NCI-H1105 (cell line): Measurements from ENCODE around the gene CREB1.

Source experiments
- DNase-seq: peaks from one replicate; lab custom pipeline; 2025; lab: John Stamatoyannopoulos, UW

The CREB1 gene

DNA sequence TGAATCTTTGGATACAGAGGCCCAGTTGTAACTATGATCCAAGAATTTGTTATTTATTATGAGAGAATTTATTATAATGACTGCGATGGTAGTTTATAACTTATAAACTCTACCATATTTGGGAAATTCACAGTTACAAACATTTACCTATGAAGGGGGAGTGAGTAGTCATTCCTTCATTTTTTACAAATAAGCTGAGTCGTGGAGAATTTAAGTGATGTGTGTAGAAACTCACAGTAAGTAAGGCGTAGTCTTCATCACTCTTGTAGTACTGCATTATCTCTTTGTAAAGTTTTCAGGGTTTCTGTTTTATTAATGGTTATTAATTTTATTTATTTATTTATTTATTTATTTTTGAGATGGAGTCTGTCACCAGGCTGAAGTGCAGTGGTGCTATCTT is 13.5 kb downstream of the CREB1 start:
- no peak for DNase-seq

DNA sequence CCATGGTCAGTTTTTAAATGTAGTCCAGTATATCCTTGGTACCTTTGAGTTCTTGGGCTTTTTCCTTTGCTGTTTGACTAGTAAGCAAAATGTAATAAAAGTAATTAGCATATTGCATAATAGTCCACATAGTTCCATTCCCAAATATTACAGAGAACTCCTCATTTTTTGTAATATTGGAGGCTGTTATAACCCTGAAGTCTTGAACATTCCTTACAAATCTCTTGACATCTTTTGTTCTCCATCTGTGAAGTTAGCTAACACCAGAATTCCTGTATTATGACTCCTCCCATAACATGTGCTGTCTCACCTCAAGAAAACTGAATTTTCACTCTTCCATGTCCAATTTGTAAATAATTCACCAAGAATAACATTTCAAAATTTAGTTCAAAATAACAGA is 17.1 kb downstream of the CREB1 start:
- no peak for DNase-seq

DNA sequence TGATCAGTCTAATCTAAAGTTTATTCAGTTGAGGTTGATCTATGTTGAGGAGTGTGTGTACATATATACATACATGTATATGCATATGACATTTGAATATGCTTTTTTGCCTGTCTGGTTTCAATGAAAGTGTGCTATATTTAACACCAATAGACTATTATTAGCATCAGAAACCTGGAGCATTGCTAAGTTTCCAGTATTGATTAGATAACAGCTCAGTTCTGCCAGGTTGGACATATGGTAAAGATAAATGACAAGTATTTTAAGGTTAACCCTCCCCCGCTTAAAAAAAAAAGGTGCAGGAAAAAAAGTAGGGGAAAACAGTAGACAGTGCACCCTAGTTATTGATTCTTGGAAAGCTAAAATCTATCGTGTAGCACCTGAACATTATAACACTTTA is 19.4 kb downstream of the CREB1 start:
- DNase-seq: no peak

DNA sequence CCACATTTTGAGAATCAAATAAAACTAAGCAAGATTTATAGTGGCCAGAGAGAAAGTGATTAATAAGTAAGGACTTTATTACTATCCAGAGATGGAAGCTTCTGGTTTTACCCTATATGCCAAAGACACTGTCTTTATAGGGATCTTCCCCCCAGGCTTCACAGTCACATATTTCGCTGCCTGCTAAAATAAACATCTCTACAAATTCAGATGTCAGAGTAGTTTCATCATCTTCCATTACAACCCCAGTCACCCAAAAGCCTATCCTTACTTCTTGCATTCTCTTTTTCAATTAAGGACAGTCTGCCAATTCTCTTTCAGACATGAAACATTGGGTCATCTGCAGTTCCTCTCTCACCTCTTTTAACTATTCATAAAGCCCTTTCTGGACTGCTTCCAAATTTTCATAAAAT is 28.3 kb downstream of the CREB1 start:
- DNase-seq: no peak

DNA sequence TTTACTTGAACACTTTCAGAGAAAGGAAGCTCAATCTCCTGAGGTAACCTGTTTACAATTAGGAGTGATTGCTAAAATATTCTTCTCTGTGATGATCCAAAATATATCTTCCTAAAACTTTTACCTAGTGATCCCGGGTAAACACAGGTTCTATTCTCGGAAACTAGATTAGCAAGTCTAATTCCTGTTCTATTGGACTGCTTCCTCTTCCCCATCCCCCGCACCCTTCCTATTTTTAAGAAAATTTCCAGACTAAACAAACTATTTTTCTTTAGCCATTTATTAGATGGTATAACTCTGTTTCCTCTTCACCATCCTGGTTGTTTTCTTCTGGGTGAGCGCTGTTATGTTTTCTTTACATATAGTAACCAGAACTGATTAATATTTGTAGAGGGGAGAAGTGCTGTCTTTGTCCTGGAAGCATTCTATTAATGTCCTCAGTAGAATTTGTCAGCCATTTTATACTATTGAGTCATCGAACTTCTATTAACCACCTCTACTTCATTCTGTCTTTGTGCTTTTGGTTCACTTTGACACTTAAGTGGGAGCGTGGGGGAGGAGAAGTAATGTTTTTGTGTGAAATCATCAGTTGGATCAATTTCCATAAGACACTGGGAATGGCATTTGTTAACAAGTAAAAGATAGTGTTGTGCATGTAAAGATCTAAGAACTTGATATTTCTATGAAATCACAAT is 31.8 kb downstream of the CREB1 start:
- no peak for DNase-seq

DNA sequence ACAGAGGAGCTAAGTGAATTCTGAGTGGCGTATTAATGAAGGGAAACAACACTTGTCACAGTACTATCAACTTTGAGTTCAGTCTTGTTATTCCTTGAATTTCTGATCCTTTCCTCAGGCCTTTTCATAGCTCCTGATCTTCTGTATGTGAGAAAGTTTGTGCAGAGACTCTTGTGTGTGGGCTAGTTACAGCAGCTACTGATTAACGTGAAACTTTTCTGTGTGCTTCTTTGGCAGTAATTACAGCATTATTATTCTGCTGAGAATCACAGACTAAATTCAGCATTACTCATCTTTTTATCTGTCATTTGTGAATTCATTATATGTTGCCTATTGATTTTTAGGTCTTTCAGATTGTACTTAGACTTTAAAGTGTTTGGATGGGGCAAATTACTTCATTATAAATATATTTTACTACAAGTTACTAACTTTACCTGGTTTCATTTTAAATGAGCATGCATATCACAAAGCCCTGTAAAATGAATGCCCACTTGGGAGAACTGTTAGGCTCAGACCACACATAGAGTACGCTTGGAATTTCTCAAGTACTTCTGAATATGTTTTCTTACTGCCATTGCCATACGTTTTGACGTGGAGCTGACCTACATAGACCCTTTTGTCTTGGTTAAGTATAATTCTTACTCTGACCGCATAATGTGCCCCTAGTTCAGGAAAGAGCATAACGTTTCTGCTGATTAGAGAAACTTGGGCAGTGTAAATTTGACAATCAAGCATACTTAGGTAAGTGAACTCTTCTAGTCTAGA is 36.2 kb downstream of the CREB1 start:
- no peak for DNase-seq

DNA sequence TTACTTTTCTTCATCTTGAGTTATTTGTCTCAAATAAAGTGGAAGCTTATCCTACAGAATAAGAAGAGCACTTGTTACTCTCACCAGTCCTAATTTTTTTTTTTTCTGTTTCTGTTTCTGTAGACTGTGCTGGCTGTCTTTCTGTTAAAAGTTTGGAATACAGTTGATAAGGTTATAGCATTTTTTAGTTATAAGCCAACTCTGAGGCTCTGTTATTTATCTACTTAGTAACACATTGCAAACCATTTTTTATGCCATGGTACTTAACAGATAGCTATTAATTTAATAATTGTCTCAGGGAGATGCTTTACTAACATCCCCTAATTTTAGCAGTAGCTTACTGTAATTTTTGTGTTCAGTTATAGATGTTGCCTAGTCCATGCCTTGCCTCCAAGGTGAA is 37.9 kb downstream of the CREB1 start:
- no peak for DNase-seq

DNA sequence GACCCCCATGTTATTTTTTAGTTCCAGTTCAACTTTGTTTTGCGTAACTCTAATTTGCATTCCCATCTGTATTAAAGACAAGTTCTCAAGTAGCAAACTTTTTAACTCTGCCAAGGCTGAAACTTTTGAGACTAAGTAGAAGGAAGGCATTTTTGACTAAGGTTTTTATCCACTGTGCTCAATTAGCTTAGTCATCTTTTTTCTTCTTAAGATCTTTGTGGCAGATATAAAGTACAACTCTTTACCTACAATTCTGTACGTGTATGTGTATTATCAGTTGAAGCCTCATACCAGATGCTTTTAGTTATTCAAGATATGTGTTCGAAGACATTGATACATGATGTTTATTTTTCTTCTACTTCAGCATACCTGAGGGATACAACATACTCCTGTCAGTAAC is 41.6 kb downstream of the CREB1 start:
- no peak for DNase-seq

DNA sequence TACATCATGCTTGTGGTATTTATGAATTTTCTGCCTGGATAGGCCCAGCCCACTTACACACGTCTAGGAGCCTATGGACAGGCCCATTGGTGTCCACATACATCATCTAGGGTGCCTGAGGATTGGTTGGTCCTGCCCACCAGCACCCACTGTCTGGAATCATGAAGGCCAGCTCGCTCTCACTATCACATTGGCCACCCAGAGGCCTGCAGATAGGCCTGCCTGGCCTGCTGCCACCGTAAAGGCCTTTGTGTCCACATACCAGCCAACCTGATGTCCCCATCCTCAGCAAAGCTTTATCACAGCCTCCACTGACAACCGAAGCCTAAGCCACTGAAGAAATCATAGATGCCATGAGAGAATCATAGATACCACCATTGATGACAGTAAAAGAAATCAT is 55.2 kb downstream of the CREB1 start:
- no peak for DNase-seq

DNA sequence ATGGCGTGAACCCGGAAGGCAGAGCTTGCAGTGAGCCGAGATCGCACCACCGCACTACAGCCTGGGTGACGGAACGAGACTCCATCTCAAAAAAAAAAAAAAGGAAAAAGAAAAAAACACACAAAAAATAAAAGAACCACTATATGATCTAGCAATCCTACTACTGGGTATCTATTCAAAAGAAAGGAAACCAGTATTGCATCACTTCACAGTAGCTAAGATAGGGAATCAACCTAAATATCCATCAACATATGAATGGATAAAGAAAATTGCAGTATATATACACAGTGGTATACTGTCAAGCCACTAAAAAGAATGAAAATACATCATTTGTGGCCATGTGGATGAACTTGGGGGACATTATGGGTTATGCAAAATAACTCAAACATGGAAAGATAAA is 57.5 kb downstream of the CREB1 start:
- no peak for DNase-seq

DNA sequence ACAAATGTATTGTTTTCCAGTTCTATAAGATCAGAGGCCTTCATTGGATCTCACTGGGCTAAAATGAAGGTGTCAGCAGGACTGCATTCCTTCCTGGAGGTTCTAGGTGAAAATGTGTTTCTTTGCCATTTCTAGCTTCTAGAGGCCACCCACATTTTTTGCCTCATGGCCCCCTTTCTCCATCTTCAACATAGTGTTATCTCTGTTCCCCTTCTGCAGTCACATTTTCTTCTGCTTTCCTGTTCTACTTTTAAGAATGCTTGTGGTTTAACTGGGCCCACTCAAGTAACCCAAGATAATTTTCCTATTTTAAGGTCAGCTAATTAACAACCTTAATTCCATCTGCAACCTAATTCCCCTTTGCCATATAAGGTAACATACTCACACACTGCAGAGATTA is 59.4 kb downstream of the CREB1 start:
- DNase-seq: no peak

DNA sequence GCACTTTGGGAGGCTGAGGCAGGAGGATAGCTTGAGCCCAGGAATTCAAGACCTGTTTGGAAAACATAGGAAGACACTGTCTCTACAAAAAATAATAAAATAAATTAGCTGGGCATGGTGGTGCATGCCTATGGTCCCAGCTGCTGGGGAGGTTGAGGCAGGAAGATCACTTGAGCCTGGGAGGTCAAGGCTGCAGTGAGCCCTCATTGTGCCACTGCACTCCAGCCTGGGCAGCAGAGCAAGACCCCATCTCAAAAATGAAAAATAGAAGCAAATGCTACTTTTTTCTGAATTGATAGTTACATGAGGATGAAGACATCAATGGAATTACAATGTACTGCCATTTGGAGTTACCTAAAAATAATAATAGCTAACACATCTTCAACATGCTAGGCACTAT is 63.5 kb downstream of the CREB1 start:
- no peak for DNase-seq

DNA sequence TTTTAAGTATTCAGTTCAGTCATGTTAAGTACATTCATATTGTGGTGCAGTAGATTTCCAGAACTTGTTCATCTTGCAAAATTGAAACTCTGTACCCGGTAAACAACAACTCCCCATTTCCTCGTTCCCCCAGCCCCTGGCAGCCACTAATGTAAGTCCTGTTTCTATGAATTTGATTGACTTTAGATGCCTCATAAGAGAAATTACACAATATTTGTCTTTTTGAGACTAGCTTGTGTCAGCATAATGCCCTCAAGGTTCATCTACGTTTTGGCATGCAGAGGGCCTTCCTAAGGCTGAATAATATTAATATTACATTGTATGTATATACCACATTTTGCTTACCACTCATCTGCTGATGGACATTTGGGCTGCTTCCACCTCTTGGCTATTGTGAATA is 64.5 kb downstream of the CREB1 start:
- DNase-seq: no peak

DNA sequence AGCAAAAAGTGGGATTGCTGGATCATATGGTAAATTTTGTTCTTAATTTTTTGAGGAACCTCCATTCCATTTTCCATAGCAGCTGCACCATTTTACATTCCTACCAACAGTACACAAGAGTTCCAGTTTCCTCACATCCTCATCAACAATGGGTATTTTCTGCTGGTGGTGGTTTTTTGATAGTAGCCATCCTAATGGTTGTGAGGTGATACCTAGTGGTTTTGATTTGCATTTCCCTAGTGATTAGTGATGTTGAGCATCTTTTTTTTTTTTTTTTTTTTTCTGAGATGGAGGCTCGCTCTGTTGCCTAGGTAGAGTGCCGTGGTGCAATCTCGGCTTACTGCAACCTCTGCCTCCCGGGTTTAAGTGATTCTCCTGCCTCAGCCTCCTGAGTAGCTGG is 65.0 kb downstream of the CREB1 start:
- DNase-seq: no peak

DNA sequence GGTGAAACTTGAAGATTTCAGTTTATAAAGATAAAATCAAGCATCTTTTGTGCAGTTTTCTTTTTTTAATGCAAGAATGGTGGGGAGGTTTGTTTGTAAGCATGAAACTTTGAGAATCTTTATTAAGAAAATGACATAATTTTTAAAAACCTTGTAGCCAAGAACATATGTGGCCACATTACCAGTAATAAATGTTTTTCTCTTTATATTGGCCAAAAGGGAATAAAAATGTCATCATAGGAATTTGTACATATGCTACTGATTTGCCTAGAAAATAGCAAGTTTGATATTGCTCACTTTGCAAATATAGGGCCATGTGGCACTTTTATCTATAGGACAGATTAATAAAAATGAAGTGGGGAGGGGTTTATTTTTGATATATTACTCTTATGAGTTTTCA is 69.9 kb downstream of the CREB1 start:
- no peak for DNase-seq

DNA sequence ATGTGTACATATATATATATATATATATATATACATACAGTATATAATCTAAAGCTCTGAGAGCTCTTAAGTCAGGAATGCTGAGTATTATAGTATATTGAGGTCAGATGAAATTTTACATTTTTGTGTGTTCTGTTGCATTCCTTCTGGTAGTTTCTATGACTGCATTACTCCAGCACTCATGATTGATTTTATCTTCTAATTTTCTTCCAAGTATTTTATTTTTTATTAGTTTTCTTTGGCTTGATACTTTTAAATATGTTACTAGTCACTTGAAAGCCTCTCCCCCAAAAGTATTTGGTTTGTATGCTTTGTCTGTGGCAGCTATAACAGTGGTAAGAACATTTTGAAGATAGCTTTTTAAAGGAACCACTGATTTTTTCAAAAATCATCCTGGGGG is 70.5 kb downstream of the CREB1 start:
- no peak for DNase-seq

DNA sequence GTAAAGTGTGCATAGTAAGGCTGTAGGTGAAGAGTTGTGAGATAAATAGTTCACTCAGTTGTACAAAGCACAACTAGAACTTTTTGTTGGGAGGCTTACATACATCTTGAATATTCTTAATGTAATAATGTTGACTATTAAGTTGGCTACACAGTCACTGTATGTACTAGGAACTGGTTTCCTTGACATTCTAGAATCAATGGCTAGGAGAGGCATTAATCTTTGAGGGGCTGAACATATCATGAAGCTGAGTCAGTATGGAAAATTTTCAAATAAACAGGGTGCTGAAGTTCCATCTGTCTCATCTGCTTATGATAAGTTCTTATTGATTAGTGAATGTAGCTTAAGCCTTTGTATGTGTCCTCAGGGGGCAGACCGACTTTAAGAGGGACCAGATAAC is 72.0 kb downstream of the CREB1 start:
- no peak for DNase-seq

DNA sequence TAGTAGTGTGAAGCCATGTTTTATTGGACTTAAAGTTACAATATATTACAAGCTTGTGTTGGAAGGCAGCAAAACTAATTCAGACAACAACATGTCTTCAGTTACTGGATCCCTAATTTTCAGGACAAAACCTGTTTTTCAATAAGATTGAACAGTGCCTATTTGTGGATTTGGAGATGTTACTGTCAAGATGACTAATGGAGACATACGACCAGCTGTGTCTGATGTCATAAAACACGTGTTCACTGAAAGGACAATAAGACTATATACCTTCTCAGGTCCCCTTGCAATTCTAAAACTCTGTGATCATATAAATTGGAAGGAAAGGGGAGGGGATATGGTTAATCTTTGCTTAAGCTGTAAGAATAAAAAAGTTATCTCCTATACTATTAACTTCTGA is 73.7 kb downstream of the CREB1 start:
- DNase-seq: no peak

DNA sequence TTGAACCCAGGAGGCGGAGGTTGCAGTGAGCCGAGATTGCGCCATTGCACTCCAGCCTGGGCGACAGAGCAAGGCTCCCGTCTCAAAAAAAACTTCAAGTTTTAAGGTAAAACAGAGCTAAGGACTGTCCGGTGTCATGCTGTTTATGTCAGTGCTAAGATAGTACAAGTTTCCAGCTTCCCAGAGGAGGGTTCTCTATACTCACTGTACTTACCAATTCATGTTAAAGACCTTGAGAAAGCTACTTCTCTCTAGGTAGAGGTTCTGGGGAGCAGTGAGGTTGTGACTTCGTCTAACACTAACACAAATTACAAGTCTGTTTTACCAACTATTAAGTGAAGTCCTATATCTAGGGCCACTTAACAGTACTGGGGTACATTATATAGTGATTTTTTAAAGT is 76.6 kb downstream of the CREB1 start:
- no peak for DNase-seq

DNA sequence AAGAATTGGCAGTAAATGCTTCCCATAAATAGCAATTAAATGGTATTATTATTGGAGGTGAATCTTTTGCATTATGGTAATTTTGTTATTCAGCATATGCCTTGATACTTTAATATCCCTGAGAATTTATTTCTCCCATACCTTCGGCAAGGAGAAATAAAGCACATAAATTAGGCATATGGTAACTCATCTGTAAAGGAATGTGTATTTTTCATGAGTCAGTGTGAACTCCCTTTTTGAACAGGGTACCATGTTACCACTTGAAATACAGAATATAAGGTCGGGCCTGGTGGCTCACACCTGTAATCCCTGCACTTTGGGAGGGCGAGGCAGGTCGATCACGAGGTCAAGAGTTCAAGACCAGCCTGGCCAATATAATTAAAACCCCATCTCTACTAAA is 77.1 kb downstream of the CREB1 start:
- no peak for DNase-seq

DNA sequence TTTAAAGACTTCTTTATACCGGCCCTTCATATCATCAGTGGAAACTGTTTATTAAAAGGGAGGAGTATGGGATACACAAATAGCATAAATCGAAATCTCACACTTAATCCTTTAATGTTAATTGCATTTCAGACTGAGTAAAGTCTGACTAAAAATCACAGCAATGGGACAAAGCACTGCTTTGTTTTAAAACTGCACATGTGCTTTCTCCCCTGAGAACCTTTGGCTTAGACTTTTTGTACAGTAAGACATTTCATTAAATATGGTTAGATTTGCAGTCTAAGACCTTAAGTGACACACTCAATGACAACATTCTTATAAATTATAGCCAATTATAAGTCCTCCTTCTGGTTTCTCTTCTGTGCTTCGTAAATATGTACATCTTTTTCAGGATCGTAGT is 83.0 kb downstream of the CREB1 start:
- no peak for DNase-seq

DNA sequence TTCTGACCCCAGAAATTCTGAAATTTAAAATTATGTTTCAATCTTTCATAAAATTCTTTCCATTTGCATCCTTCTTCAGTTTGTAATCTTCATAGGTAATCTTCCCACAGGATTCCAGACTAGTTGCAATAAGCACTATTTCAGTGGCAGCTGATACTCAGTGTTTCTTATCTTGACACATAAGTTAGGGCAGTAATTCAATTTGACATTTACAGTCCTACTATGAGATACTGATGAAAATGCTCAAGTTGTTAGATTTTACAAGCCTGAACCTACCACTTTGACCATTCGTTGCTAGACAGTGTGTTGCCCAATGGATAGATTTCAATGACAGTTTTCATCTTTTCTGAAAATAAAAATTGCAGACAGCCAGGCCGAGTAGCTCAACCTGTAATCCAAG is 85.1 kb downstream of the CREB1 start:
- DNase-seq: no peak

DNA sequence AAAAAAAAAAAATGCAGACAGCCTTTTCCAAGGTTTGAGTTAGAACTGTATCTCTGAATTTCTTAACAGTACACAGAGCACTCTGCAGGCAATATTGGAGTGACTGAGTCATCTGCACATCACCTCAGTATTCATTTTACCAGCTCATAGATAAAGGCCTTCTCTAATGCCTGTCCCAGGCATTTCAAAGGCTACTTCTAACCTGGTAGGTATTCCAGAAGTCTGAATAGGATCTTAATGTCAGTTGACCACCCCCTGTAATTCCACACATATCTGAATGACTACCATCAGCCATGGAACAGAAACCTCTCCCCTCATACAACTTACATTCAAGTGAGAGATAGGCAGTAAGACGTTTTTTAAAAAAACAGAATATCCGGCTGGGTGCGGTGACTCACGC is 86.4 kb downstream of the CREB1 start:
- no peak for DNase-seq
